K562 (cell line): ENCODE data around the gene TNNI2. TPM values are rescaled to one million over a fixed set of nuclear protein-coding genes. Genes with fewer than 3 reads are reported as not detected.

Experiments
- AFF1 ChIP-seq, 2 experiments: fragments of 450-650 bp; IDR thresholded peaks; 2 replicates each; pipeline ENCODE4 v1.6.1; 2018; ENCODE audit warnings: mild to moderate bottlenecking in 2 of 2, low read depth in 1 of 2; ENCODE audit not compliant: partially characterized antibody in 2 of 2
- NFRKB ChIP-seq: fragments of 450-650 bp; IDR thresholded peaks from 2 replicates; pipeline ENCODE4 v1.6.1; 2016; ENCODE audit warnings: low read depth
- POU5F1 ChIP-seq: fragments of 150-350 bp; IDR thresholded peaks from 2 replicates; pipeline ENCODE4 v1.6.1; 2014; ENCODE audit warnings: borderline replicate concordance, low read length, low read depth, mild to moderate bottlenecking; ENCODE audit not compliant: partially characterized antibody
- polyA plus RNA-seq, 8 experiments: library from polyadenylated mRNA; depleted of rRNA in 4 of 8; stranded (reverse) in 5 of 8; unstranded in 3 of 8; fragments of >200 nt; fragmentation: Nextera tagmentation in 2 of 8; fragmentation: Illumina TruSeq in 1 of 8; extraction: Ambion mirVana in 2 of 8; extraction: Trizol in 1 of 8; gene quantifications; 2 replicates each; pipeline versions ENCODE4 v1.2.1 to v1.2.3, GENCODE V29; 2011 to 2014; ENCODE audit warnings: inconsistent platforms in 1 of 8, missing spikeins in 1 of 8
- total RNA-seq, 7 experiments: library from RNA; depleted of rRNA in 6 of 7; stranded (reverse); fragments of >200 nt in 6 of 7; fragmentation: Illumina TruSeq in 2 of 7; extraction: Trizol in 2 of 7; gene quantifications; 2 replicates each; pipeline versions ENCODE4 v1.2.1 to v1.2.3, GENCODE V29; 2011 to 2021; ENCODE audit warnings: low replicate concordance in 1 of 7
- TF ChIP-seq, protein P1 (sequence below): fragments of 250-450 bp; sonication (Bioruptor Pico); IDR thresholded peaks from 2 replicates; pipeline ENCODE4 v1.5.0; 2020; ENCODE audit warnings: mild to moderate bottlenecking, borderline replicate concordance

Gene TNNI2
- total and polyA plus RNA-seq, 9 of the 15 experiments (the other 6 are each of a cell fraction or from before 2014, with no cell fraction given), result not detected

DNA sequence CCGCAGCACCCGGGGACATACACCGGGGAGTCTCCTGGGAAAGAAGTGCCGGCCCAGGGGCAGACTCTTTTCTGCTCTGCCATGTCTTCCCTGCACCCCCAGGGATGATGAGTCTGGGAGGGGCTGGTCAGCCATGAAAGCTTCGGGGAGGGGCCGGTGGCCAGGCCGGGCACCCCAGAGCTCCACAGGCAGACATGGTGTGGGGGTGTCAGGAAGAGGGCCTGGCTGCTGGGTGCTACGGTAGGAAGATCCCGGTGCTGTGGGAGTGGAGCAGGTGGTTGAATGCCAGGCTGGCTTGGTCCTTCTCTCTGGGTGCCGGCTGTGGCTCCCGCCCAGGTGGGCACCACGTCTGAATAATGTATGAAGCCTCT, 31.5 kb downstream of the TNNI2 start (continued):
- TF ChIP-seq, protein P1, sequence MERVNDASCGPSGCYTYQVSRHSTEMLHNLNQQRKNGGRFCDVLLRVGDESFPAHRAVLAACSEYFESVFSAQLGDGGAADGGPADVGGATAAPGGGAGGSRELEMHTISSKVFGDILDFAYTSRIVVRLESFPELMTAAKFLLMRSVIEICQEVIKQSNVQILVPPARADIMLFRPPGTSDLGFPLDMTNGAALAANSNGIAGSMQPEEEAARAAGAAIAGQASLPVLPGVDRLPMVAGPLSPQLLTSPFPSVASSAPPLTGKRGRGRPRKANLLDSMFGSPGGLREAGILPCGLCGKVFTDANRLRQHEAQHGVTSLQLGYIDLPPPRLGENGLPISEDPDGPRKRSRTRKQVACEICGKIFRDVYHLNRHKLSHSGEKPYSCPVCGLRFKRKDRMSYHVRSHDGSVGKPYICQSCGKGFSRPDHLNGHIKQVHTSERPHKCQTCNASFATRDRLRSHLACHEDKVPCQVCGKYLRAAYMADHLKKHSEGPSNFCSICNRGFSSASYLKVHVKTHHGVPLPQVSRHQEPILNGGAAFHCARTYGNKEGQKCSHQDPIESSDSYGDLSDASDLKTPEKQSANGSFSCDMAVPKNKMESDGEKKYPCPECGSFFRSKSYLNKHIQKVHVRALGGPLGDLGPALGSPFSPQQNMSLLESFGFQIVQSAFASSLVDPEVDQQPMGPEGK (CRISPR knock-in tag), result no peak
- TF ChIP-seq NFRKB (no peak), POU5F1 (no peak), AFF1 (IDR thresholded peaks at IDR 0.05; ENCODE audit: low read depth in 1 of 2, partially characterized antibody in 2 of 2) (no peak)
